Astrocyte (in vitro differentiated cells and primary cell): ENCODE results near the gene ASB6. TPM values are rescaled to one million over a fixed set of nuclear protein-coding genes. Genes with fewer than 3 reads are reported as not detected.

Experiments
- DNase-seq: peaks from one replicate; pipeline ENCODE4 v3.0.0-alpha.2; 2010; ENCODE audit warnings: low read depth
- FAIRE-seq: peaks from 2 replicates; lab custom pipeline; 2011; peaks lifted over from hg19 to GRCh38; lab: Jason Lieb, UNC
- H2AFZ ChIP-seq: 2 replicates; pipeline ENCODE4 v1.6.0; 2012; ENCODE audit warnings: low read depth, low read length, inconsistent platforms
- H3K27ac ChIP-seq: 2 replicates; pipeline ENCODE4 v1.5.1; 2011; ENCODE audit warnings: low read depth, low read length, inconsistent platforms
- H3K27me3 ChIP-seq: 2 replicates; pipeline ENCODE4 v1.6.0; 2011; ENCODE audit warnings: low read length, inconsistent platforms; ENCODE audit not compliant: insufficient read depth
- H3K36me3 ChIP-seq: 2 replicates; pipeline ENCODE4 v1.5.1; 2011; ENCODE audit warnings: low read length, inconsistent platforms; ENCODE audit not compliant: insufficient read depth
- H3K4me1 ChIP-seq: 2 replicates; pipeline ENCODE4 v1.5.1; 2011; ENCODE audit warnings: low read length, inconsistent platforms; ENCODE audit not compliant: insufficient read depth
- H3K4me2 ChIP-seq: 2 replicates; pipeline ENCODE4 v1.6.0; 2012; ENCODE audit warnings: low read length, inconsistent platforms
- H3K4me3 ChIP-seq: 2 replicates; pipeline ENCODE4 v1.5.1; 2011; ENCODE audit warnings: low read depth, mild to moderate bottlenecking, low read length, inconsistent platforms; ENCODE audit not compliant: insufficient read depth
- H3K79me2 ChIP-seq: 2 replicates; pipeline ENCODE4 v1.6.0; 2012; ENCODE audit warnings: mild to moderate bottlenecking, low read length, inconsistent platforms; ENCODE audit not compliant: insufficient read depth
- H3K9ac ChIP-seq: 2 replicates; pipeline ENCODE4 v1.6.0; 2012; ENCODE audit warnings: mild to moderate bottlenecking, low read length, inconsistent platforms
- H3K9me3 ChIP-seq: 2 replicates; pipeline ENCODE4 v1.5.1; 2012; ENCODE audit warnings: low read depth, mild to moderate bottlenecking, low read length, inconsistent platforms; ENCODE audit not compliant: insufficient read depth
- H4K20me1 ChIP-seq: 2 replicates; pipeline ENCODE4 v1.6.0; 2012; ENCODE audit warnings: low read length, inconsistent platforms; ENCODE audit not compliant: insufficient read depth
- H3K27ac Mint-ChIP-seq: one replicate; pipeline ENCODE4 v1.8.0; 2021; ENCODE audit warnings: mild to moderate bottlenecking, mixed read lengths; ENCODE audit not compliant: unreplicated experiment
- H3K27me3 Mint-ChIP-seq: one replicate; pipeline ENCODE4 v1.8.0; 2021; ENCODE audit warnings: low read depth, mixed read lengths; ENCODE audit not compliant: unreplicated experiment
- H3K36me3 Mint-ChIP-seq: one replicate; pipeline ENCODE4 v1.8.0; 2021; ENCODE audit warnings: low read depth, mixed read lengths; ENCODE audit not compliant: unreplicated experiment
- H3K4me1 Mint-ChIP-seq: one replicate; pipeline ENCODE4 v1.8.0; 2021; ENCODE audit warnings: low read depth, mixed read lengths; ENCODE audit not compliant: unreplicated experiment
- H3K4me3 Mint-ChIP-seq: one replicate; pipeline ENCODE4 v1.8.0; 2021; ENCODE audit warnings: mild to moderate bottlenecking, moderate library complexity, mixed read lengths; ENCODE audit not compliant: unreplicated experiment
- H3K9me3 Mint-ChIP-seq: one replicate; pipeline ENCODE4 v1.8.0; 2021; ENCODE audit warnings: mild to moderate bottlenecking, mixed read lengths; ENCODE audit not compliant: unreplicated experiment
- CTCF ChIP-seq: IDR thresholded peaks from 2 replicates; pipeline ENCODE4 v1.5.1; 2011; ENCODE audit warnings: low read depth, mild to moderate bottlenecking, inconsistent platforms, low read length, moderate library complexity; ENCODE audit not compliant: insufficient read depth
- EZH2 ChIP-seq: IDR thresholded peaks from 2 replicates; pipeline ENCODE4 v1.6.1; 2012; ENCODE audit warnings: mild to moderate bottlenecking, low read length, inconsistent platforms; ENCODE audit not compliant: insufficient read depth
- total RNA-seq: library from RNA; stranded (reverse); gene quantifications from 2 replicates; pipeline ENCODE4 v1.2.1, GENCODE V29; 2021

The ASB6 gene
- total RNA-seq, 1 donor from 2014 or later = 24.3 TPM

- peaks cover 3% of the 10 kb centered on the region for H4K20me1 ChIP-seq
- no peak overlapping the region for H3K9ac ChIP-seq
- no peak overlapping the region for H3K4me2 ChIP-seq
- DNase-seq (no peak), FAIRE-seq (no peak)
- H3K4me3 Mint-ChIP-seq = no peak overlapping the region
- no peak overlapping the region for H3K27ac Mint-ChIP-seq
- no peak overlapping the region for H2AFZ ChIP-seq
- H3K9me3 ChIP-seq = no peaks in the 10 kb centered on the region
- H3K27ac ChIP-seq = no peak overlapping the region
- no peaks in the 10 kb centered on the region for H3K36me3 ChIP-seq
- no peak overlapping the region for H3K4me3 ChIP-seq
- H3K9me3 Mint-ChIP-seq = no peaks in the 10 kb centered on the region
- peaks cover 12% of the 10 kb centered on the region for H3K4me1 ChIP-seq
- TF ChIP-seq CTCF (no peak), EZH2 (no peak)
- H3K4me1 Mint-ChIP-seq = no peaks in the 10 kb centered on the region
- H3K27me3 Mint-ChIP-seq = peaks cover 19% of the 10 kb centered on the region
- no peaks in the 10 kb centered on the region for H3K36me3 Mint-ChIP-seq
- no peaks in the 10 kb centered on the region for H3K79me2 ChIP-seq
- H3K27me3 ChIP-seq = peaks cover 20% of the 10 kb centered on the region
Observed at GRCh38 chr9:129655154-129655553, 13.2 kb upstream of the ASB6 start.

GRCh38 chr9:129654554-129655040 is 12.6 kb upstream of the ASB6 start:
- H3K9ac ChIP-seq = no peak overlapping the region
- peaks cover 3% of the 10 kb centered on the region for H4K20me1 ChIP-seq
- no peak overlapping the region for H3K4me3 ChIP-seq
- Mint-ChIP-seq H3K9me3 (no peaks in the 10 kb centered on the region), H3K27me3 (peaks cover 19% of the 10 kb centered on the region), H3K4me1 (no peaks in the 10 kb centered on the region), H3K27ac (no peak overlapping the region), H3K4me3 (no peak overlapping the region), H3K36me3 (no peaks in the 10 kb centered on the region)
- H2AFZ ChIP-seq = no peak overlapping the region
- H3K27me3 ChIP-seq = peaks cover 20% of the 10 kb centered on the region
- H3K4me1 ChIP-seq = peaks cover 12% of the 10 kb centered on the region
- H3K79me2 ChIP-seq = no peaks in the 10 kb centered on the region
- TF ChIP-seq CTCF = no peak
- no peak for TF ChIP-seq EZH2
- no peak for DNase-seq
- no peak for FAIRE-seq
- no peaks in the 10 kb centered on the region for H3K36me3 ChIP-seq
- H3K27ac ChIP-seq = no peak overlapping the region
- no peak overlapping the region for H3K4me2 ChIP-seq
- no peaks in the 10 kb centered on the region for H3K9me3 ChIP-seq

- DNase-seq = no peak
- H3K27me3 Mint-ChIP-seq = peaks cover 17% of the 10 kb centered on the region
- no peaks in the 10 kb centered on the region for H3K36me3 Mint-ChIP-seq
- H3K27ac ChIP-seq = no peak overlapping the region
- H2AFZ ChIP-seq = no peak overlapping the region
- peaks cover 3% of the 10 kb centered on the region for H4K20me1 ChIP-seq
- H3K9ac ChIP-seq = no peak overlapping the region
- H3K4me2 ChIP-seq = no peak overlapping the region
- no peak for TF ChIP-seq EZH2
- TF ChIP-seq CTCF = no peak
- no peaks in the 10 kb centered on the region for H3K4me1 Mint-ChIP-seq
- H3K79me2 ChIP-seq = no peaks in the 10 kb centered on the region
- H3K4me1 ChIP-seq = peaks cover 12% of the 10 kb centered on the region
- H3K27ac Mint-ChIP-seq = no peak overlapping the region
- no peaks in the 10 kb centered on the region for H3K36me3 ChIP-seq
- no peaks in the 10 kb centered on the region for H3K9me3 ChIP-seq
- FAIRE-seq = no peak
- H3K4me3 Mint-ChIP-seq = no peak overlapping the region
- H3K27me3 ChIP-seq = peaks cover 20% of the 10 kb centered on the region
- H3K9me3 Mint-ChIP-seq = no peaks in the 10 kb centered on the region
- H3K4me3 ChIP-seq = no peak overlapping the region
Observed at GRCh38 chr9:129653823-129654553, 12.0 kb upstream of the ASB6 start.
